Skeletal muscle cell (primary cell): ENCODE measurements around the gene MBD5.

Experiments
- DNase-seq: peaks from one replicate; pipeline ENCODE4 v3.0.0-alpha.2; 2010; ENCODE audit warnings: low read depth
- H3K4me3 ChIP-seq: 2 replicates; pipeline ENCODE4 v1.5.1; 2011; ENCODE audit warnings: low read depth, mild to moderate bottlenecking, control low read depth, low read length, moderate library complexity

MBD5 gene

GRCh38 chr2:148555622-148556294 is 534.9 kb downstream of the MBD5 start:
- no peak for DNase-seq
- no peak overlapping the region for H3K4me3 ChIP-seq

GRCh38 chr2:148557844-148558436 is 537.0 kb downstream of the MBD5 start:
- no peak overlapping the region for H3K4me3 ChIP-seq
- DNase-seq: no peak

- no peak overlapping the region for H3K4me3 ChIP-seq
- no peak for DNase-seq
Observed at GRCh38 chr2:148560496-148560895, 539.6 kb downstream of the MBD5 start.

GRCh38 chr2:148561389-148561788 is 540.5 kb downstream of the MBD5 start:
- no peak for DNase-seq
- no peak overlapping the region for H3K4me3 ChIP-seq

DNA sequence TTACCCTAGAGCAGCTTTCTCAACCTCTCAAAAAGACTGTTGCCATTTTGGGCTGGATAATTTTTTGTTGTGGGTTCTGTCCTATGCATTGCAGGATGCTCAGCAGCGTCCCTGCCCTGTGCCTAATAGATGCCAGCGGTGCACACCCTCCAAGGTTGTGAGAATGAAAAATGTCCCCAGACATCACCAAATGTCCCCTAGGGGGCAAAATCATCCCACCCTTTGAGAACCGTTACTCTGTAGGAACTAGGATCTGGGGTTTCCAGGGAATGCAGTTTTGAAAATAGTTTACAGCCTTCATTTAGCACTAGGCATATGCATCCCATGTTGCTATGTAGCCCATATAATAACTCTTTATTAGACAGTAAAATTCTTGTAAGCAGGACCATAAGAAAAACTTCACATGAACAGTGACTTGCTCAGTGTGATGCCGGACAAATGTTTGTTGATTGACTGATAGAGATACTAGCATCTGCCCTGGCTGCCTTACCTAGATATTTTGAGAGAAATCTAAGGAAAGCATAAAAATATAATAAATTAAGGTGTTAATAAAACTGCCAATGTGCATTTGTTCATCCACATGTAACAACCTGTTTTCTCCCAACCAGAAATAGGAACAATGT is 544.5 kb downstream of the MBD5 start:
- DNase-seq: no peak
- H3K4me3 ChIP-seq: no peak overlapping the region
